ENCODE measurements around the gene CACNA1H. TPM values are rescaled to one million over a fixed set of nuclear protein-coding genes. Genes with fewer than 3 reads are reported as not detected.

The CACNA1H gene
- total and polyA plus RNA-seq, 2 of the 8 experiments (the other 6 are each of a cell fraction or from before 2014, with no cell fraction given), result 14.0 to 28.7 TPM

- no peak for TF ChIP-seq CHD7 (IDR thresholded peaks at IDR 0.05; ENCODE audit: insufficient replicate concordance, low read length)
- TF ChIP-seq SRF (IDR thresholded peaks at IDR 0.05; ENCODE audit: low read depth, low read length), result no peak
- no peak for TF ChIP-seq KDM5A (IDR thresholded peaks at IDR 0.05; ENCODE audit: low read length)
These were observed 92.6 kb downstream of the CACNA1H start (continued) for GRCh38 chr16:1245452-1246020.
